OCI-LY7 (cell line): Measurements from ENCODE around the gene AGRN. TPM values are rescaled to one million over a fixed set of nuclear protein-coding genes. Genes with fewer than 3 reads are reported as not detected.

Source experiments
- BruUV-seq: library from RNA; stranded (reverse); fragments of 400-500 nt; replicated peaks from 2 replicates; lab custom pipeline; 2021; lab: Mats Ljungman, UMichigan
- CTCF ChIA-PET: fragments of 300-600 bp; sonication (Branson Sonifier 250); formaldehyde crosslinking; loops from one replicate; lab custom pipeline; 2022; ENCODE audit warnings: antibody characterized with exemption; ENCODE audit not compliant: unreplicated experiment; lab: Charles Lee
- POLR2A ChIA-PET: fragments of 300-600 bp; sonication (Branson Sonifier 250); formaldehyde crosslinking; loops from one replicate; lab custom pipeline; 2022; ENCODE audit warnings: antibody characterized with exemption; lab: Charles Lee
- DNase-seq: peaks from one replicate; pipeline ENCODE4 v3.0.0-alpha.2; 2015; ENCODE audit warnings: low spot score
- H2AFZ ChIP-seq: fragments of 200-600 bp; sonication (generic), shearing (Covaris generic); 2 replicates; pipeline ENCODE4 v1.6.1; 2014; ENCODE audit warnings: mild to moderate bottlenecking, antibody characterized with exemption, low read length, moderate library complexity
- H3K27ac ChIP-seq: fragments of 200-600 bp; sonication (generic); 2 replicates; pipeline ENCODE4 v1.5.1; 2014; ENCODE audit warnings: mixed run types, low read depth, mild to moderate bottlenecking, moderate library complexity, low read length, inconsistent platforms; ENCODE audit not compliant: poor library complexity, severe bottlenecking
- H3K36me3 ChIP-seq: fragments of 200-600 bp; sonication (generic); 2 replicates; pipeline ENCODE4 v1.6.1; 2014; ENCODE audit warnings: mild to moderate bottlenecking, antibody characterized with exemption, low read length, moderate library complexity, mixed read lengths; ENCODE audit not compliant: insufficient read depth
- H3K4me1 ChIP-seq: fragments of 200-600 bp; sonication (generic); 2 replicates; pipeline ENCODE4 v1.5.1; 2014; ENCODE audit warnings: mild to moderate bottlenecking, low read length; ENCODE audit not compliant: insufficient read depth, poor library complexity, severe bottlenecking
- H3K4me2 ChIP-seq: fragments of 200-600 bp; sonication (generic); 2 replicates; pipeline ENCODE4 v1.6.1; 2014; ENCODE audit warnings: mild to moderate bottlenecking, low read length
- H3K4me3 ChIP-seq: fragments of 200-600 bp; sonication (generic); 2 replicates; pipeline ENCODE4 v1.5.1; 2014; ENCODE audit warnings: mild to moderate bottlenecking, low read depth, low read length; ENCODE audit not compliant: poor library complexity, severe bottlenecking
- H3K79me2 ChIP-seq: fragments of 200-600 bp; sonication (generic); 2 replicates; pipeline ENCODE4 v1.6.1; 2016; ENCODE audit warnings: low read depth, mild to moderate bottlenecking, low read length, moderate library complexity, mixed read lengths; ENCODE audit not compliant: insufficient read depth
- H3K9me2 ChIP-seq: fragments of 200-600 bp; sonication (generic); 2 replicates; pipeline ENCODE4 v1.6.1; 2016; ENCODE audit warnings: mild to moderate bottlenecking, low read length, mixed read lengths; ENCODE audit not compliant: insufficient read depth
- H3K9me3 ChIP-seq: fragments of 200-600 bp; sonication (generic); 2 replicates; pipeline ENCODE4 v1.6.1; 2014; ENCODE audit warnings: mild to moderate bottlenecking, mixed run types, low read length, mixed read lengths
- H4K20me1 ChIP-seq: fragments of 200-600 bp; sonication (generic); 2 replicates; pipeline ENCODE4 v1.6.1; 2014; ENCODE audit warnings: mild to moderate bottlenecking, antibody characterized with exemption, low read length, moderate library complexity, mixed read lengths; ENCODE audit not compliant: insufficient read depth
- EZH2phosphoT487 ChIP-seq: fragments of 200-600 bp; sonication (generic); IDR thresholded peaks from 2 replicates; pipeline ENCODE4 v1.6.1; 2018; ENCODE audit warnings: low read depth, borderline replicate concordance, mild to moderate bottlenecking, mixed run types, antibody characterized with exemption, low read length, moderate library complexity, mixed read lengths
- intact Hi-C: fragments of 100-400 bp; cut with micrococcal nuclease; formaldehyde crosslinking; loops from one replicate; pipeline ENCODE4 v1.10.0; 2022; ENCODE audit not compliant: unreplicated experiment
- total RNA-seq, 2 experiments: library from RNA; depleted of rRNA in 1 of 2; stranded (reverse); fragments of >200 nt in 1 of 2; shearing (Covaris generic) in 1 of 2; gene quantifications; 2 replicates each; pipeline ENCODE4 v1.2.3, GENCODE V29; 2014 to 2022
- TF ChIP-seq, protein P1 (sequence below): fragments of 200-600 bp; sonication (generic); conservative IDR thresholded peaks from 2 replicates; pipeline ENCODE4 v1.5.1; 2014; ENCODE audit warnings: mild to moderate bottlenecking, antibody characterized with exemption, low read length, moderate library complexity, mixed read lengths

AGRN gene
- total RNA-seq, 2 experiments from 2014 or later: 2.7 to 9.1 TPM

DNA sequence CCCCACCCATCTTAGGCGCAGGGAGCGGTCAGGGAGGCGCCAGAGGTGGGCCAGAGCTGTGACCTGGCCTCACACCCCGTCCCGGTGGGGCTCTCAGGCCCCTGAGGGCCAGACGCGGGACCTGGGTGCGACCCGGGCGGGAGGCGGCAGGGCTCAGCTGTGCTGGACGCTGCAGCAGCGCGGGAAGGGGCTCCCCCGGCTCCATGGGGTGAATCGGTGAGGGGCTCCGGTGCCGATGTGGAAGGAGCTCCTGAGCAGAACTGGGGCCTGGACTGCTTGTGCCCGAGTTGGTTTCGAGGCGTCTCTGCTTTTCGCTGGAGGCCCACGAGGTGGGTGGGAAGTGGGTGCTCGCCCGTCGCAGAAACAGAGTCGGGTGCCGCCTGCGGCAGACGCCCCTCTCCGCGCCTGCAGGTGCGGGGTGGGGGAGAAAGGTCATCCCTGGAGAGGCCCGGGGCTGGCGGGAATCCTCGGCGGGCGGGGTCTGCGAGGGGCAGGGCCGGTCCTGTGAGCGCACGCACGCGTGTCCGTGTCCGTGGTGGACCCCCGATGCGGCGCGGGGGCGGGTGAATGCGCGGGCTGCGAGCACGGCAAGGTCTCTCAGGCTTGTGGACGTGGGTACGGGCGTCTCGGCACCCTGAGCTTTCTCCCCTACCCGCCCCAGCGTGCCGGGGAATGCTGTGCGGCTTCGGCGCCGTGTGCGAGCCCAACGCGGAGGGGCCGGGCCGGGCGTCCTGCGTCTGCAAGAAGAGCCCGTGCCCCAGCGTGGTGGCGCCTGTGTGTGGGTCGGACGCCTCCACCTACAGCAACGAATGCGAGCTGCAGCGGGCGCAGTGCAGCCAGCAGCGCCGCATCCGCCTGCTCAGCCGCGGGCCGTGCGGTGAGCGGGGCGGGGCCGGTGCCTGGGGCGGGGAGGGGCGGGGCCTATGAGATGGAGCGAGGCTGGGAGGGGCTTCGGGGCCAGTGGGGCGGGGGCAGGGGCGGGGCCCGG, 20.4 kb downstream of the AGRN start:
- peak overlapping the region; percentile 40 for H3K4me3 ChIP-seq
- H3K27ac ChIP-seq: no peak overlapping the region
- CTCF ChIA-PET: interaction anchor here (0.6 kb wide), 1 partner anchor 33 kb away, joined by 3 read pairs; no protein-coding TSS in a partner anchor
- intact Hi-C loops: no loop called here
- POLR2A ChIA-PET: no interaction called here
- peak; percentile 88 for DNase-seq
- TF ChIP-seq, protein P1, sequence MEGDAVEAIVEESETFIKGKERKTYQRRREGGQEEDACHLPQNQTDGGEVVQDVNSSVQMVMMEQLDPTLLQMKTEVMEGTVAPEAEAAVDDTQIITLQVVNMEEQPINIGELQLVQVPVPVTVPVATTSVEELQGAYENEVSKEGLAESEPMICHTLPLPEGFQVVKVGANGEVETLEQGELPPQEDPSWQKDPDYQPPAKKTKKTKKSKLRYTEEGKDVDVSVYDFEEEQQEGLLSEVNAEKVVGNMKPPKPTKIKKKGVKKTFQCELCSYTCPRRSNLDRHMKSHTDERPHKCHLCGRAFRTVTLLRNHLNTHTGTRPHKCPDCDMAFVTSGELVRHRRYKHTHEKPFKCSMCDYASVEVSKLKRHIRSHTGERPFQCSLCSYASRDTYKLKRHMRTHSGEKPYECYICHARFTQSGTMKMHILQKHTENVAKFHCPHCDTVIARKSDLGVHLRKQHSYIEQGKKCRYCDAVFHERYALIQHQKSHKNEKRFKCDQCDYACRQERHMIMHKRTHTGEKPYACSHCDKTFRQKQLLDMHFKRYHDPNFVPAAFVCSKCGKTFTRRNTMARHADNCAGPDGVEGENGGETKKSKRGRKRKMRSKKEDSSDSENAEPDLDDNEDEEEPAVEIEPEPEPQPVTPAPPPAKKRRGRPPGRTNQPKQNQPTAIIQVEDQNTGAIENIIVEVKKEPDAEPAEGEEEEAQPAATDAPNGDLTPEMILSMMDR: no peak
- H3K9me2 ChIP-seq: no peaks in the 10 kb centered on the region
- peaks cover 15% of the 10 kb centered on the region for H3K4me1 ChIP-seq
- peak overlapping the region; percentile 57 for H3K4me2 ChIP-seq
- H2AFZ ChIP-seq: no peak overlapping the region
- no peaks in the 10 kb centered on the region for H3K9me3 ChIP-seq
- H4K20me1 ChIP-seq: no peaks in the 10 kb centered on the region
- no peaks in the 10 kb centered on the region for H3K79me2 ChIP-seq
- no peaks in the 10 kb centered on the region for H3K36me3 ChIP-seq
- no TSS peak for BruUV-seq

- POLR2A ChIA-PET: no interaction called here
- intact Hi-C loops: no loop called here
These were observed 21.2 kb downstream of the AGRN start for GRCh38 chr1:1041092-1041523.

More at GRCh38 chr1:1041092-1041523, 21.2 kb downstream of the AGRN start:
- BruUV-seq: no TSS peak
- TF ChIP-seq EZH2phosphoT487: no peak
- TF ChIP-seq, protein P1: no peak
- Histone ChIP-seq H3K9me2 (no peaks in the 10 kb centered on the region), H3K27ac (no peak overlapping the region), H3K4me1 (peaks cover 15% of the 10 kb centered on the region), H4K20me1 (no peaks in the 10 kb centered on the region), H3K4me2 (no peak overlapping the region), H3K79me2 (no peaks in the 10 kb centered on the region), H3K4me3 (no peak overlapping the region), H3K9me3 (no peaks in the 10 kb centered on the region), H3K36me3 (no peaks in the 10 kb centered on the region), H2AFZ (no peak overlapping the region)
- DNase-seq: no peak
- CTCF ChIA-PET: interaction anchor here (0.6 kb wide), 1 partner anchor 32 kb away, joined by 3 read pairs; no protein-coding TSS in a partner anchor
